ENCODE measurements around the gene EXOC3L4.

DNA sequence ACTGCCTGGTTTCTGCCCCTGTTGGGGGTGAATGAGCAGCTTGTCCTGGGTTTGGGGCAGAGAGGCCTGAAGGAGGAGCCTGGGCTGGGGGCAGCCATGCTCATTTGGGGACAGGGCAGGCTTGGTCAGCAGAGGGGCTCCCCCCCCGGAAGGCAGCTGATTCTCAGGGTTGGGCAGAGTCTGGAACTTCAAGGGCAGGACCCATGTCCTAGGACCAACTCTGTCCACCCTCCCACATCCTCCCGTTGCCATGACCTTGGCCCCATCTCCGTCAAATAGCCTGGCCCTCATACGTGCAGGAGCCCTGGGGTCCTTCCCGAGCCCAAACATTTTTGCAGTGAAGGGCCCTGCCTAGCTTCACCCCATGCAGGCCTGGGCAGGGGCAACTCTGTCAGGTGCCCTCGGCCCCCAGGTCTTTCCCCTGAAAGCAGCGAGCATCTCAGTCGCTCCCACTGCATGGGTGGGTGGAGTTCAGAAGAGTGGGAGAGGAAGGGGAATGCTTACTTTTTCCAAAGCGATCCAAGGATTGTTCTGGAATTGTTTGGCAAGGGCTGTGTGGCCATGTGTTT, 61.4 kb downstream of the EXOC3L4 start:
- TF ChIP-seq POU2F2 (IDR thresholded peaks at IDR 0.05; ENCODE audit: low read depth, low read length) (no peak), POLR2A (IDR thresholded peaks at IDR 0.05; ENCODE audit: low read depth, low read length) (no peak)
